Measurements from ENCODE around the gene VAV3.

Gene VAV3

GRCh38 chr1:107594536-107594935 lies 370.4 kb downstream of the VAV3 start:
- DNase-seq = no peak

GRCh38 chr1:107593501-107594209 lies 371.3 kb downstream of the VAV3 start:
- DNase-seq = no peak

DNA sequence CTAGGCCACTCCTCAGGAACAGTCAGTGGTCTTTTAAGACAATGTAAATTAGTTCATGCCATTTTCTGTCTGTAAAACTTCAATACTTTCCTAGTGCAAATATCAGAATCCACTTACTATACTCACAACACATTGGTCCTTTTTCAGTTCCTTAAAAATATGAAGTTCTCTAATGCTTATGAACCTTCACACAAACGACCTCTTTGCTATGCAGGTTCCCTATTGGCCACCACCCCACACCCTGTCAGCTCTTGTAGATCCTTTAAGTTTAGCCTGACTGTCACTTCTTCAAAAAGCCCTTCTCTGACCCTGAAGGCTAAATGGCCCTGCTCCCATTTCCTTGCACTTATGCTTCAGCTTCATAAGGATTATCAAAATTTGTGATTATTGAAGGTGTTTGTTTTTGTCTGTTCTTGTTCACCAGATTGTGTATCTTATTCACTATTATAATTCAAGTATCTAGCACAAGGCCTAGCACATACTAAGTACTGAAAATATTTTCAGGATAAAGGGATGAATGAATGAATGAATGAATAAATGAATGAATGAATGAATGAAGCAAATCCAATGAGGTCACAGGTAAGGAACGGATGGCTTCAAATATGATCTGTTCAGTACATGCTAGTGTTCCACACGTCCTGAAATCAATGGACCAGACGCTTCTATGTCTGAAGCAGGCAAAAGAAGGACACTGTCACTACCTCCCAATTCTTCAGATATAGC lies 373.9 kb downstream of the VAV3 start:
- no peak for DNase-seq

DNA sequence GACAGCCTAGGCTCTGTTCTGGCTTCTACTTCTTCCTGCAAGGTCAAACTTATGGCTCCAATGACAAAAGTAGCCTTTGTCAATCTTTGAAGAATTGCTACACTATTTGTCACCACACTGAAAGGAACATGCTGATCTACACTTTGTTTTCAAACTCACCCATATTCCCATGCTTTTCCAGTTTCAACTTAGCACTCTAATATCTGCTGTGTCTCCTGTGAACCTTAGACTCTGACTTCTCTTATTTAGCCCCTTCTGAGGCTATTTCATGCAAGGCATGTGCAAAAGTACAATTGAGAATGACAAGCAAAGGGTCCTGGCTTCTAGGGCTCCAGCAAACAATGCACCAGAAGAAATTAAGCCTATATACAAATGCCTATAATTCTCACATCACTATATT lies 374.9 kb downstream of the VAV3 start:
- DNase-seq = no peak

DNA sequence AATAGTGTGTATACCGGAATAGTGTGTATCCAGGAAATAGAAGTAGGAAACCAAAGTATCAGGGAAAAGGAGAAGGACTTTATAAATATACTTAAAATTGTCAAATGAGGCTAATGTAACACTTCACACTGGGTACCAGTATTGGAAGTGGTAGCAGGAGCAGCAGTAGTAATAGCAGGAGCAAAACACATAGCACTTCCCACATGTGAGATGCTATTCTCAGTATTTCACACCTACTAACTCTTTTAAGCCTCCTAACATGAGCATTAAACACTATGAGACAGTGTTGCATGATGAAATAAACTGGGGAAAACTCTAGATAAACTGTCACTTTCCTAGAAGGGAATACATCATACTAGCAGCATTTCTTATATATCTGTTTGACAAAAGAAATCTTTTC lies 376.7 kb downstream of the VAV3 start:
- peak in 1 of 56 donors; percentile 3 for DNase-seq

DNA sequence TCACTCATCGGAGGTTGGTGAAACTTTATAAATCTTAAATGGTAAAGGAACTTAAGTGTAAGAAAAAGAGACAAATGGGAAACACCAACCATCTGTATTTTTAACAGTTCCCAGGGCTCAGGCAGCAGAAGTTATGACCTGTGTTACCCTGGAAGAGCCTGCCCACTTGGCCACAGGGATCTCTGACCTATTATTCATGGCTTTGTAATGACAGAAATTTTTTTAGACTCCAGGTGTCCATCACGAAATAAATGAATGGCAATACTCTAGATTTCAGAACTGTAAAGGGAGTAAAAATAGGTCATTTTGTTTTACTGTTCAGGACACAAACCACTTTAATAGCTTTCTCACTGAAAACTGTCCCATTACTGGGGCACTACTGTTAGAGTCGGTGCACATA lies 389.8 kb downstream of the VAV3 start:
- DNase-seq = no peak

GRCh38 chr1:107574044-107574443 lies 390.9 kb downstream of the VAV3 start:
- no peak for DNase-seq

DNA sequence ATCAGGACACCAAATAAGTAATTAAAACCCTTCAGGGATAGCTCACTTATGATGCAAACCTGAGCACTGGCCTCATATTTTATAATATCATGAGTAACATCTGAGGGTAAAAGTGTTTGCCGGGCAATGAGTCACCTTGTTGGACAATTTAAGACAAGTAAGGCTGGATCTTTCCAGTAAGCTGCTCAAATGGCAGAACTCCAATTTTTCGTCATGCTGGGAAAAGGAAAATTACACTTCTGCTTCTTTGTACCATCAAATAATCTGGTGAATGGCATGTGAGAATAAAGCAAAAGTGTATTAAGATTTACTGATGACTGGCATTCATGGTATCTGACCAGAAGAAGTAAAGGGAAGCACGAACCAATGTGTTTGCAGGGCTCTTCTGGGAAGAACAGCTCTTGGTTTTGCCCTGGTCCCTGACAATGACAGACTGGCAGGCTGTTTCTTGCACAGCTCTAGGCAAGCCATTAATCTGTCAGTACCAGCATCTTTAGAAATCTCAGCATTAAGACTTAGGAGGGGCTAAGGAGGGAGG lies 392.2 kb downstream of the VAV3 start:
- DNase-seq = no peak

GRCh38 chr1:107570768-107571167 lies 394.2 kb downstream of the VAV3 start:
- no peak for DNase-seq

GRCh38 chr1:107563441-107563840 lies 401.5 kb downstream of the VAV3 start:
- no peak for DNase-seq

DNA sequence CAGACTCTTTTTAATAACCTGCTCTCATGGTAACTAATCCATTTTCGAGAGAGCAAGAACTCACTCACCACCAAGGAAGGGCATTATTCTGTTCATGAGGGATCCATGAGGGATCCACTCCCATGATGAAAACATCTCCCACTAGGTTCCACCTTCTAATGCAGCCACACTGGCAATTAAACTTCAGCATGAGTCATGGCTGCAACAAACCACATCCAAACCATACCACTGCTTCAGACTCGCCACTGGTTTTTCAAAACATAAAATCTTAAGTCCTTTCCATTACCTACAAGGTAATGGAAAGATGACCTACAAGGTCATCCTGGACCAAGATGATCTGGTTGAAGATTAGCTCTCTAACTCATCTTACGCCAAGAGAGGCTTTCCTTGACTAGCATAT lies 405.1 kb downstream of the VAV3 start:
- no peak for DNase-seq

GRCh38 chr1:107557095-107557494 lies 407.9 kb downstream of the VAV3 start:
- DNase-seq = no peak

DNA sequence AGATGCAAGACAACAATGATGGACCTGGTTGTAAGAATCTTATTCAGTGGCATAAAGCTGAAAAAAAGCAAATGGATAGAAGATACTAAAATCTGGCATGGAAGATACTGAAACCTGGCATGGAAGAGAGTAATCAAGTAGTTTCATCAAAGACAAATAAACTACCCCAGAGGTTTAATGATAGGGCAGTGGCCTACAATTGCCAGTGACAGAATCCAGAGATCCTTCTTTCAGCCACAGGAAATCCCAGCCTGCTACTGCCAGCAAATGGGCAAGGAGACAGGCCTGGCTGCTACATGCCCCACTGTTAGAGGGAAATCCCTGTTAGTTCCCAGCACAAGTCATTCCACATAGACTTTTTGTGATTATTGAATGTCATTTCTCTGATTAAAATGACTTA lies 409.4 kb downstream of the VAV3 start:
- DNase-seq = no peak

DNA sequence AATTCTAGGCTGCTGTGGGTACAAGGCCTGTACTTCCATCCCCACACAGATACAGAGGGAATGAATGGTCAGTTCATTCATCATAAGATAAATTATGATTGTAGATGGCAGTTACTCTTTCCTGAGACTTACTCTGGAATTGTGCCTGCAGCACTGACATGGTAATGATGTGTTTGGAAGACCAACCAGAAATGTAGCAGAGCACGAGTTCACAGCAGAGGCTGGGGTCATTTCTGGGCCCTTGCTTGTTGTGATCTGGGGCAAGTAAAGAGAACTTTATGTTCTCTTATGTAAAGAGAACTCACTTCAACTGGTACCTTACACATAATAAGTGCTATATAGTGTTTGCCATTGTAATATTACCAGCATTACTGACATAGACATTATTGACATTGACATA lies 412.2 kb downstream of the VAV3 start:
- no peak for DNase-seq

DNA sequence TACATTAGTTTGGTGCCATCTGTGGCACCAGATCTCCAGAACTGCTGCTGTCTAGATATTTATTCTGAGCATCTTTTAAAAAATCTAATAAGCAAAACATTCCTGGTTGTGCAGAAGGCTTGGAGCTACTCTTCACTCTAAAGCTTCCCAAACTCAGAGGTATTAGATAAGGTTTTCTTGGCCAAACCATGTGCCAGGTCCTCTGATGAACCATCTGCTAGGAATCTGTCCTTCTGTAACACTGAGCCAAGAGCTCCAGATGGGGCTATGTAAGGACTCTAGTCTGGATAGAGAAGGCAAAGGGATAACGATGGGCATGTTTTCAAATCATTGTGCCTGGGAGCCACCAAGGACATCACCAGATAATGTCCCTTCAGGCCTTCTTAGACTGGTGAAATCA lies 413.5 kb downstream of the VAV3 start:
- DNase-seq = no peak

DNA sequence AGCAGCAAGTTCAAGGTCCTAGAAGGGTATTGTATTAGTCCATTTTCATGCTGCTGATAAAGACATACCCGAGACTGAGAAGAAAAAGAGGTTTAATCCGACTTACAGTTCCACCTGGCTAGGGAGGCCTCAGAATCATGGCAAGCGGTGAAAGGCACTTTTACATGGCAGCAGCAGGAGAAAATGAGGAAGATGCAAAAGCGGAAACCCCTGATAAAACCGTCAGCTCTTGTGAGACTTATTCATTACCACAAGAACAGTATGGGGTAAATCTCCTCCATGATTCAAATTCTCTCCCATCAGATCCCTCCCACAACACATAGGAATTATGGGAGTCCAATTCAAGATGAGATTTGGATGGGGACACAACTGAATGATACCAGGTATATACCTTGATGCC lies 414.6 kb downstream of the VAV3 start:
- no peak for DNase-seq

DNA sequence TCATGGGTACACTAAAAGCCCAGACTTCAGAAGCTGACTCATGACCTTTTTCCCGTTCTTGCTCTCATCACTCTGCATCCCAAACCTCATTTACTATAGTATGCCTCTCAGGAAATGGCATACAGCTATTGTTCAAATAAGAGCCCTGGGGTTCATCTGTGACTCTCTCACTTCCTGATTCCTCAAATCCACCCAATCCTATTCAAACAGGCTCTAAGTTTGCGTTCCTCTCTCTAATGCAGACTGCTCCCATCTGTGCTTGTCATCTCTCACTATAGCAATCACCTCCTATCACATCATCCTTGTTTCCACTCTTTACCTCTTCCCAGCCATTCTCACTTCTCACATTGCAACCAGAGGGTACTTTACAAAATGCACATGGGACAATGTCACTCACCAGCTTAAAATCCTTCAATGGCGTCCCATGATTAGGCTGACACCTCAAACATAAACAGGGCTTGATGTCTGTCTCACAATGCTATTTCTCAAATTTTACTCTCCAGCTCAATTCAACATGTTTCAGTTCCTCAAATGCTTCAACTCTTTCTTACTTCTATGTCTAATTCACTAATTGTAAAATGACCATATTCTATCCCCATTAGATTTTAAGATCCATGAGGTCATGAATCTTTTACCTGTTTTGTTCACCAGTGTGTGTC lies 415.7 kb downstream of the VAV3 start:
- DNase-seq = no peak

DNA sequence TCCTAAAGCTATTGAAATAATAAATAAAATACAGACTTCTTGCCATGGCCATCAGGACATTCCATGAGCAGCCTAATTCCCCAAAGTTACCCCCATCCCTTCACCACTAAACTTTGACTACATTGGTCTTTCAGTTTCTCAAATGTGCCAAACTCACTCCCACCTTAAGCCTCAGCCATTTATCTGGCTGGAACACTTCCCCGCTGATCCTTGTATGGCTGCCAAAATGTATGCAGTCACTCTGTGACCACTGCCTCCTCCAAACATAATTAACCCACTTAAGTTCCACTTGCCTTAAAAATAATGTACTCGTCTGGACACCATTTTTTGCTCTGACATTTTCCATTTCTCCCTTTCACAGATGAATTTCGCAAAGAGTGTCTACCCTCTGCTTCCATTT lies 416.7 kb downstream of the VAV3 start:
- DNase-seq = no peak

- DNase-seq = no peak
These were observed 417.4 kb downstream of the VAV3 start for GRCh38 chr1:107547363-107548155.

GRCh38 chr1:107546576-107546975 lies 418.4 kb downstream of the VAV3 start:
- no peak for DNase-seq

DNA sequence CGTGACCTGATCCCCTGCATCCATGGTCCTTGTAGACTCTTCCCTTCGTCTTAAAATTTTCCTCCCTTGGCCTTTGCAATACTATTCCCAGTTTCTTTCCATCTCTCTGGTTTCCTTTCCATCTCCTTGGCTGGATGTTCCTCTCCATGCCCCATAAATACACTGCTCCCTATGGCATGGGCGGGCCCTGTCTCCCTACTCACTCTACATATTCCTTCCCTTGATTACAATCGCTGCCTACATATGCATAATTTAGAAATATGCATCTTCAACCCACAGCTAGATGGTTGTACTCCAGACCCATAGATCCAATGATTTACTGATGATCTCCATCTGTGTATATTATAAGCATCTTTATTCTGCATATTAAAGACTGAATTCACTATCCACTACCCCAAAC lies 419.1 kb downstream of the VAV3 start:
- no peak for DNase-seq

Measured in nucleus accumbens (tissue), 56 donors.